Glomerular endothelial cell (primary cell): ENCODE data around the gene GMCL2. TPM values are rescaled to one million over a fixed set of nuclear protein-coding genes. Genes with fewer than 3 reads are reported as not detected.

Experiments used
- DNase-seq: peaks from one replicate; pipeline ENCODE4 v3.0.0-alpha.2; 2011; ENCODE audit warnings: low read depth, low spot score; ENCODE audit errors: extremely low read depth
- total RNA-seq: library from RNA; depleted of rRNA; stranded (reverse); fragments of >200 nt; gene quantifications from 2 replicates; pipeline ENCODE4 v1.2.3, GENCODE V29; 2015

The GMCL2 gene
- total RNA-seq, 1 donor from 2014 or later, result not detected

GRCh38 chr5:178147406-178147805 is 39.8 kb downstream of the GMCL2 start:
- no peak for DNase-seq

GRCh38 chr5:178145965-178146820 is 41.0 kb downstream of the GMCL2 start:
- no peak for DNase-seq

GRCh38 chr5:178143901-178144300 is 43.3 kb downstream of the GMCL2 start:
- no peak for DNase-seq

GRCh38 chr5:178143246-178143645 is 43.9 kb downstream of the GMCL2 start:
- no peak for DNase-seq

- DNase-seq, result no peak
Observed at GRCh38 chr5:178142642-178143041, 44.5 kb downstream of the GMCL2 start.

- no peak for DNase-seq
Observed at GRCh38 chr5:178141550-178141949, 45.6 kb downstream of the GMCL2 start.

- no peak for DNase-seq
Observed at GRCh38 chr5:178137991-178138390, 49.2 kb downstream of the GMCL2 start.

GRCh38 chr5:178136990-178137389 is 50.2 kb downstream of the GMCL2 start:
- DNase-seq, result no peak

Other genes starting within 250 kb of the GMCL2 start
- gene PROP1, start 191.1 kb downstream of the GMCL2 start, total RNA-seq, result not detected in 2 replicates
- gene N4BP3, start 73.8 kb downstream of the GMCL2 start, total RNA-seq, result 42.8 and 103 TPM in 2 replicates
- gene RMND5B, start 56.4 kb downstream of the GMCL2 start, total RNA-seq, result 28.4 and 40.7 TPM in 2 replicates
- 242 and 354 TPM in 2 replicates for gene NHP2, start 33.5 kb downstream of the GMCL2 start, total RNA-seq
- 106 and 146 TPM in 2 replicates for gene HNRNPAB, start 17.2 kb upstream of the GMCL2 start, total RNA-seq
- gene PHYKPL, start 45.4 kb upstream of the GMCL2 start, total RNA-seq, result 23.3 and 31.0 TPM in 2 replicates